Measurements from ENCODE around the gene TOMM40.
"Not testable (repeated sequence)": the region's sequence is repeated elsewhere in the genome, so short reads cannot be mapped to it uniquely, and the experiment has no call there.

TOMM40 gene

GRCh38 chr19:44883922-44884321, 7.1 kb upstream of the TOMM40 start:
- H3K27me3 ChIP-seq (replicated peaks) = no peaks in the 10 kb centered on the region
- DNase-seq = no peak
- peak overlapping the region; percentile 20 for H3K27ac ChIP-seq
- no peak for TF ChIP-seq CTCF (IDR thresholded peaks at IDR 0.05; ENCODE audit: low read depth, low read length, missing control alignments)
- H3K36me3 ChIP-seq (replicated peaks) = peaks cover 50% of the 10 kb centered on the region
- in situ Hi-C loops (cut with HindIII; ENCODE audit: low pct_ligation_motif_present, low sequenced_read_pairs) = no loop called here
- no peak overlapping the region for H3K4me3 ChIP-seq (ENCODE audit: low read depth, low read length)

GRCh38 chr19:44884566-44884965, 6.5 kb upstream of the TOMM40 start:
- Histone ChIP-seq H3K36me3 (replicated peaks) (peaks cover 44% of the 10 kb centered on the region), H3K4me3 (ENCODE audit: low read depth, low read length) (no peak overlapping the region), H3K27ac (peak overlapping the region; percentile 20), H3K27me3 (replicated peaks) (no peaks in the 10 kb centered on the region)
- TF ChIP-seq CTCF (IDR thresholded peaks at IDR 0.05; ENCODE audit: low read depth, low read length, missing control alignments) = no peak
- in situ Hi-C loops (cut with HindIII; ENCODE audit: low pct_ligation_motif_present, low sequenced_read_pairs) = no loop called here
- no peak for DNase-seq

- TF ChIP-seq CTCF (IDR thresholded peaks at IDR 0.05; ENCODE audit: low read depth, low read length, missing control alignments) = no peak
- Histone ChIP-seq H3K4me3 (ENCODE audit: low read depth, low read length) (no peak overlapping the region), H3K36me3 (replicated peaks) (peaks cover 40% of the 10 kb centered on the region), H3K27ac (no peak overlapping the region), H3K27me3 (replicated peaks) (no peaks in the 10 kb centered on the region)
- in situ Hi-C loops (cut with HindIII; ENCODE audit: low pct_ligation_motif_present, low sequenced_read_pairs) = no loop called here
- DNase-seq = no peak
Measured at GRCh38 chr19:44886141-44886540, 4.9 kb upstream of the TOMM40 start.

- Histone ChIP-seq H3K4me3 (ENCODE audit: low read depth, low read length) (no peak overlapping the region), H3K27ac (no peak overlapping the region), H3K36me3 (replicated peaks) (peaks cover 40% of the 10 kb centered on the region), H3K27me3 (replicated peaks) (no peaks in the 10 kb centered on the region)
- DNase-seq = no peak
- in situ Hi-C loops (cut with HindIII; ENCODE audit: low pct_ligation_motif_present, low sequenced_read_pairs) = no loop called here
- TF ChIP-seq CTCF (IDR thresholded peaks at IDR 0.05; ENCODE audit: low read depth, low read length, missing control alignments) = no peak
Measured at GRCh38 chr19:44887648-44888047, 3.4 kb upstream of the TOMM40 start.

- H3K36me3 ChIP-seq (replicated peaks) = peaks cover 38% of the 10 kb centered on the region
- H3K27me3 ChIP-seq (replicated peaks); in situ Hi-C loops (cut with HindIII; ENCODE audit: low pct_ligation_motif_present, low sequenced_read_pairs); H3K27ac ChIP-seq; DNase-seq; H3K4me3 ChIP-seq (ENCODE audit: low read depth, low read length): not testable (repeated sequence)
Measured at GRCh38 chr19:44888335-44888734, 2.7 kb upstream of the TOMM40 start.

GRCh38 chr19:44889830-44890365, 1.2 kb upstream of the TOMM40 start:
- TF ChIP-seq CTCF (IDR thresholded peaks at IDR 0.05; ENCODE audit: low read depth, low read length, missing control alignments) = no peak
- in situ Hi-C loops (cut with HindIII; ENCODE audit: low pct_ligation_motif_present, low sequenced_read_pairs) = loop anchor here (10.0 kb wide), 1 partner anchor 65 kb away; the partner anchor contains the start of gene CLPTM1
- H3K36me3 ChIP-seq (replicated peaks) = peaks cover 45% of the 10 kb centered on the region
- H3K27ac ChIP-seq = peak overlapping the region; percentile 72
- no peaks in the 10 kb centered on the region for H3K27me3 ChIP-seq (replicated peaks)
- no peak for DNase-seq
- peak overlapping the region; percentile 39 for H3K4me3 ChIP-seq (ENCODE audit: low read depth, low read length)

Data from brain microvascular endothelial cell (primary cell).